K562 (cell line): ENCODE results near the gene PLEKHM3. TPM values are rescaled to one million over a fixed set of nuclear protein-coding genes. Genes with fewer than 3 reads are reported as not detected.

Source experiments
- ATAC-seq: fragments of 200-7000 bp; cut with Tn5 transposase; 3 replicates; pipeline ENCODE4 v1.9.1; 2020; ENCODE audit warnings: moderate library complexity
- BruUV-seq: library from RNA; stranded (reverse); fragments of 400-500 nt; replicated peaks from 2 replicates; lab custom pipeline; 2021; lab: Mats Ljungman, UMichigan
- CTCF ChIA-PET: fragments of 300-600 bp; formaldehyde crosslinking; extraction: SDS; loops from one replicate; lab custom pipeline; 2021; ENCODE audit warnings: low intra/inter-chr PET ratio; lab: Yijun Ruan, JAX
- POLR2A ChIA-PET: fragments of 300-600, 350-650 bp; sonication (Branson Sonifier 250); formaldehyde crosslinking; extraction: SDS; loops from one replicate; lab custom pipeline; 2021; ENCODE audit warnings: antibody characterized with exemption, inconsistent platforms; lab: Yijun Ruan, JAX
- DNase-seq, 4 experiments: peaks; one replicate each; pipeline versions ENCODE4 v3.0.0 to v3.0.0-alpha.2; 2011 to 2018; ENCODE audit warnings: low spot score in 3 of 4, mixed read lengths in 3 of 4; ENCODE audit errors: extremely low read depth in 1 of 4
- FAIRE-seq: peaks from 2 replicates; lab custom pipeline; 2011; peaks lifted over from hg19 to GRCh38; lab: Jason Lieb, UNC
- H2AFZ ChIP-seq: 2 replicates; pipeline ENCODE4 v1.6.0; 2011; ENCODE audit warnings: low read depth, low read length, control low read depth, inconsistent platforms
- H3K27ac ChIP-seq: fragments of 200-600 bp; 3 replicates; pipeline ENCODE4 v1.8.0; 2011; ENCODE audit warnings: low read depth, mild to moderate bottlenecking, control low read depth, inconsistent platforms, low read length, moderate library complexity, mixed read lengths; ENCODE audit errors: extremely low read depth
- H3K27me3 ChIP-seq, 2 experiments: fragments of 300-600 bp in 1 of 2; 2 replicates in 1 of 2; 3 replicates in 1 of 2; pipeline versions ENCODE4 v1.6.0 to v1.8.0; 2011; ENCODE audit warnings: inconsistent platforms in 2 of 2, low read length in 2 of 2, mild to moderate bottlenecking in 1 of 2, mixed read lengths in 1 of 2, moderate library complexity in 1 of 2; ENCODE audit not compliant: control insufficient read depth in 2 of 2, insufficient read depth in 2 of 2
- H3K36me3 ChIP-seq: fragments of 300-600 bp; 3 replicates; pipeline ENCODE4 v1.8.0; 2011; ENCODE audit warnings: mild to moderate bottlenecking, low read length, inconsistent platforms; ENCODE audit not compliant: control insufficient read depth, insufficient read depth
- H3K4me1 ChIP-seq, 2 experiments: fragments of 200-600 bp in 1 of 2; replicated peaks in 1 of 2; 2 replicates in 1 of 2; 3 replicates in 1 of 2; pipeline versions ENCODE4 v1.5.1 to v1.8.0; 2011; ENCODE audit warnings: inconsistent platforms in 2 of 2, low read length in 2 of 2, mild to moderate bottlenecking in 1 of 2, mixed read lengths in 1 of 2, moderate library complexity in 1 of 2; ENCODE audit not compliant: control insufficient read depth in 2 of 2, insufficient read depth in 2 of 2
- H3K4me2 ChIP-seq: 2 replicates; pipeline ENCODE4 v1.6.1; 2011; ENCODE audit warnings: low read length, control low read depth, inconsistent platforms, mixed read lengths; ENCODE audit not compliant: insufficient read depth
- H3K4me3 ChIP-seq: fragments of 200-600 bp; sonication (generic), shearing (Covaris generic); 2 replicates; pipeline ENCODE4 v1.5.1; 2016; ENCODE audit warnings: control low read depth, inconsistent platforms
- H3K79me2 ChIP-seq: fragments of 200-600 bp; 3 replicates; pipeline ENCODE4 v1.8.0; 2011; ENCODE audit warnings: low read length, inconsistent platforms; ENCODE audit not compliant: control insufficient read depth, insufficient read depth
- H3K9ac ChIP-seq, 2 experiments: 2 replicates each; pipeline versions ENCODE4 v1.6.0 to v1.6.1; 2011; ENCODE audit warnings: low read depth in 2 of 2, low read length in 2 of 2, control low read depth in 1 of 2, inconsistent platforms in 1 of 2, mild to moderate bottlenecking in 1 of 2, mixed read lengths in 1 of 2; ENCODE audit not compliant: insufficient read depth in 1 of 2
- H3K9me1 ChIP-seq: one replicate; pipeline ENCODE4 v1.6.0; 2011; ENCODE audit warnings: inconsistent platforms, mild to moderate bottlenecking, low read length, moderate library complexity; ENCODE audit not compliant: control insufficient read depth, insufficient read depth
- H3K9me3 ChIP-seq: replicated peaks from 2 replicates; pipeline ENCODE4 v1.5.1; 2011; ENCODE audit warnings: low read depth, low read length, inconsistent platforms; ENCODE audit not compliant: control insufficient read depth, insufficient read depth
- H4K20me1 ChIP-seq: replicated peaks from 2 replicates; pipeline ENCODE4 v1.6.1; 2011; ENCODE audit warnings: low read length, inconsistent platforms, mixed read lengths; ENCODE audit not compliant: control insufficient read depth, insufficient read depth
- BRCA1 ChIP-seq, 2 experiments: fragments of 450-650 bp in 1 of 2; sonication (generic) in 1 of 2; formaldehyde crosslinking in 1 of 2; IDR thresholded peaks; 2 replicates each; pipeline versions ENCODE4 v1.5.0 to v1.6.1; 2017 to 2020; ENCODE audit warnings: mild to moderate bottlenecking in 1 of 2, missing genetic modification reagents in 1 of 2
- PML ChIP-seq: IDR thresholded peaks from 2 replicates; pipeline ENCODE4 v1.6.1; 2012; ENCODE audit warnings: low read length, inconsistent platforms
- POU5F1 ChIP-seq: fragments of 150-350 bp; IDR thresholded peaks from 2 replicates; pipeline ENCODE4 v1.6.1; 2014; ENCODE audit warnings: borderline replicate concordance, low read length, low read depth, mild to moderate bottlenecking; ENCODE audit not compliant: partially characterized antibody
- PTBP1 ChIP-seq: fragments of 200-400 bp; formaldehyde crosslinking; IDR thresholded peaks from 2 replicates; pipeline ENCODE4 v1.6.1; 2017; ENCODE audit warnings: low read depth, low read length
- TSHZ1 ChIP-seq: fragments of 250-450 bp; sonication (Bioruptor Pico); IDR thresholded peaks from 2 replicates; pipeline ENCODE4 v1.4.0; 2020; ENCODE audit warnings: mild to moderate bottlenecking, moderate library complexity
- ZBTB8A ChIP-seq: fragments of 450-650 bp; IDR thresholded peaks from 2 replicates; pipeline ENCODE4 v1.6.1; 2018; ENCODE audit warnings: mild to moderate bottlenecking, moderate library complexity; ENCODE audit not compliant: partially characterized antibody
- ZFP30 ChIP-seq: fragments of 250-450 bp; sonication (Bioruptor Pico); IDR thresholded peaks from 2 replicates; pipeline ENCODE4 v1.8.0; 2022; ENCODE audit warnings: moderate library complexity, mild to moderate bottlenecking, inconsistent platforms, borderline replicate concordance
- ZNF347 ChIP-seq: fragments of 450-650 bp; formaldehyde crosslinking; IDR thresholded peaks from 2 replicates; pipeline ENCODE4 v1.4.0; 2020; ENCODE audit warnings: low read depth, mild to moderate bottlenecking, moderate library complexity
- WGBS: fragments of 100-300 bp; shearing (Covaris generic); methylation state at CpG from one replicate; pipeline ENCODE4 v1.1.6; 2016; ENCODE audit warnings: low coverage, mixed read lengths; ENCODE audit not compliant: insufficient coverage; ENCODE audit errors: missing lambda C conversion rate; 5-methylcytosine and 5-hydroxymethylcytosine counted together
- in situ Hi-C: fragments of 300-500 bp; cut with MboI; formaldehyde crosslinking; loops from 4 replicates; pipeline ENCODE4 v1.15.0; 2018; ENCODE audit warnings: inconsistent platforms, mixed read lengths
- intact Hi-C: fragments of 100-400 bp; cut with micrococcal nuclease; formaldehyde crosslinking; loops from 2 replicates; pipeline ENCODE4 v1.14.2; 2022
- polyA plus RNA-seq, 8 experiments: library from polyadenylated mRNA; depleted of rRNA in 4 of 8; stranded (reverse) in 5 of 8; unstranded in 3 of 8; fragments of >200 nt; fragmentation: Nextera tagmentation in 2 of 8; fragmentation: Illumina TruSeq in 1 of 8; extraction: Ambion mirVana in 2 of 8; extraction: Trizol in 1 of 8; gene quantifications; 2 replicates each; pipeline versions ENCODE4 v1.2.1 to v1.2.3, GENCODE V29; 2011 to 2014; ENCODE audit warnings: inconsistent platforms in 1 of 8, missing spikeins in 1 of 8
- total RNA-seq, 7 experiments: library from RNA; depleted of rRNA in 6 of 7; stranded (reverse); fragments of >200 nt in 6 of 7; fragmentation: Illumina TruSeq in 2 of 7; extraction: Trizol in 2 of 7; gene quantifications; 2 replicates each; pipeline versions ENCODE4 v1.2.1 to v1.2.3, GENCODE V29; 2011 to 2021; ENCODE audit warnings: low replicate concordance in 1 of 7

Gene PLEKHM3
- total and polyA plus RNA-seq, 9 of the 15 experiments (the other 6 are each of a cell fraction or from before 2014, with no cell fraction given) = 0.24 to 1.6 (median 1.0) TPM

GRCh38 chr2:207936380-207936779 lies 88.9 kb downstream of the PLEKHM3 start:
- Histone ChIP-seq H3K9me1 (no peaks in the 10 kb centered on the region), H3K27ac (no peak overlapping the region), H3K36me3 (no peaks in the 10 kb centered on the region), H4K20me1 (no peaks in the 10 kb centered on the region), H3K9me3 (no peaks in the 10 kb centered on the region), H2AFZ (no peak overlapping the region), H3K79me2 (no peaks in the 10 kb centered on the region), H3K9ac (no peak overlapping the region), H3K4me3 (no peak overlapping the region), H3K4me2 (no peak overlapping the region), H3K4me1 (no peaks in the 10 kb centered on the region), H3K27me3 (no peaks in the 10 kb centered on the region)
- BruUV-seq = no TSS peak
- no peak for ATAC-seq
- POLR2A ChIA-PET = interaction anchor here (0.8 kb wide), 1 partner anchor 8 kb away, joined by 3 read pairs; no protein-coding TSS in a partner anchor
- CTCF ChIA-PET = no interaction called here
- FAIRE-seq = no peak
- in situ Hi-C loops = no loop called here
- intact Hi-C loops = no loop called here
- no peak for DNase-seq
- 45% methylated on average over 1 of the region's 1 CpG for WGBS
- no peak for TF ChIP-seq BRCA1 (IDR thresholded peaks at IDR 0.05)
- no peak for TF ChIP-seq BRCA1 (CRISPR knock-in tag; IDR thresholded peaks at IDR 0.05)
- no peak for TF ChIP-seq ZFP30 (CRISPR knock-in tag)

GRCh38 chr2:207935991-207936370 lies 89.3 kb downstream of the PLEKHM3 start:
- CTCF ChIA-PET = no interaction called here
- intact Hi-C loops (no loop called here), in situ Hi-C loops (no loop called here)
- no peaks in the 10 kb centered on the region for H3K79me2 ChIP-seq
- no peak overlapping the region for H2AFZ ChIP-seq
- H3K27ac ChIP-seq = no peak overlapping the region
- no peaks in the 10 kb centered on the region for H3K9me1 ChIP-seq
- DNase-seq (no peak), ATAC-seq (no peak), FAIRE-seq (no peak)
- no peaks in the 10 kb centered on the region for H3K36me3 ChIP-seq
- H3K4me2 ChIP-seq = no peak overlapping the region
- no peak for TF ChIP-seq TSHZ1 (CRISPR knock-in tag)
- no peak for TF ChIP-seq ZNF347
- TF ChIP-seq ZBTB8A = no peak
- no peak for TF ChIP-seq POU5F1
- no peak for TF ChIP-seq PML
- TF ChIP-seq PTBP1 = no peak
- no peaks in the 10 kb centered on the region for H3K27me3 ChIP-seq
- no TSS peak for BruUV-seq
- H3K4me1 ChIP-seq = peaks cover 0 to under 1% of the 10 kb centered on the region in 2 experiments; a peak in 1 of 5 replicates
- no peak overlapping the region for H3K4me3 ChIP-seq
- no peaks in the 10 kb centered on the region for H3K9me3 ChIP-seq
- POLR2A ChIA-PET = interaction anchor here (0.8 kb wide), 1 partner anchor 9 kb away, joined by 3 read pairs; no protein-coding TSS in a partner anchor
- no peak overlapping the region for H3K9ac ChIP-seq
- 57% methylated on average over 4 of the region's 4 CpGs for WGBS
- no peaks in the 10 kb centered on the region for H4K20me1 ChIP-seq
